Pancreas (tissue), 10 donors: Measurements from ENCODE around the gene GGT1. TPM values are rescaled to one million over a fixed set of nuclear protein-coding genes. Genes with fewer than 3 reads are reported as not detected.

Experiments
- ATAC-seq, 4 donors: fragments of 200-7000 bp; cut with Tn5 transposase; one replicate each; pipeline versions ENCODE4 v1.8.0 to v1.9.1; 2020; ENCODE audit warnings: mild to moderate bottlenecking in 4 of 4, moderate library complexity in 4 of 4
- DNase-seq, 6 donors: peaks; one replicate each; pipeline ENCODE4 v3.0.0-alpha.2; 2020
- FAIRE-seq: peaks from 2 replicates; lab custom pipeline; 2012; peaks lifted over from hg19 to GRCh38; lab: Jason Lieb, UNC
- H3K27ac ChIP-seq, 4 donors: fragments of 200-600 bp; sonication (generic); 1 replicate in 3 of 4; 2 replicates in 1 of 4; pipeline versions ENCODE4 v1.5.0 to v1.8.0; 2020
- H3K27me3 ChIP-seq, 4 donors: fragments of 200-600 bp; one replicate each; pipeline ENCODE4 v1.8.0; 2021
- H3K36me3 ChIP-seq, 3 donors: fragments of 200-600 bp; sonication (generic) in 1 of 3; one replicate each; pipeline versions ENCODE4 v1.5.0 to v1.8.0; 2020 to 2021
- H3K4me1 ChIP-seq, 3 donors: fragments of 200-600 bp; one replicate each; pipeline ENCODE4 v1.8.0; 2021
- H3K4me3 ChIP-seq, 4 donors: fragments of 200-600 bp; sonication (generic) in 2 of 4; one replicate each; pipeline versions ENCODE4 v1.5.0 to v1.8.0; 2020 to 2021
- H3K9me3 ChIP-seq, 4 donors: fragments of 200-600 bp; one replicate each; pipeline ENCODE4 v1.8.0; 2021
- WGBS, 2 donors: extraction: QIAGEN DNeasy Blood & Tissue Kit; methylation state at CpG; one replicate each; pipeline ENCODE4 v1.1.7; 2013; 5-methylcytosine and 5-hydroxymethylcytosine counted together
- intact Hi-C, 3 donors: fragments of 100-400 bp; cut with DNase I; formaldehyde crosslinking; loops; one replicate each; pipeline versions ENCODE4 v1.11.1 to v1.14.2; 2022
- polyA plus RNA-seq, 2 donors: library from polyadenylated mRNA; stranded (reverse); fragments of 200-250 nt; gene quantifications; one replicate each; pipeline ENCODE4 v1.2.3, GENCODE V29; 2013
- total RNA-seq, 6 donors: library from RNA; stranded (reverse); fragmentation: NEBNext Ultra II Directional in 4 of 6; extraction: Animal tissue kit (Norgen Biotek cat#: 25700) in 4 of 6; gene quantifications; one replicate each; pipeline versions ENCODE4 v1.2.1 to v1.2.4, GENCODE V29; 2021 to 2023
- TF ChIP-seq, protein P1 (sequence below), 4 donors: fragments of 200-600 bp; sonication (generic) in 3 of 4; IDR thresholded peaks; one replicate each; pipeline versions ENCODE4 v1.5.0 to v1.8.0; 2021; ENCODE audit warnings: antibody characterized with exemption in 4 of 4
- donor health status: healthy with polysubstance abuse.
- donor health status: DM: no; HTN: no; CAD: no; lungs with moderate emphysema.
- donor health status: DM: no; HTN: no; CAD: no.
- donor health status: control.
- donor health status: control.
- donor health status: Bipolar disorder and iron deficiency.
- donor health status: DM: yes; HTN: yes; CAD: no.
- donor health status: DM: no; HTN: no; CAD: no.
- donor health status: DM: no; HTN: no; CAD: no.
- donor health status: DM: yes; HTN: yes; CAD: no.

GGT1 gene
- total and polyA plus RNA-seq, 8 donors, result 23.5 to 195 (median 52.4) TPM

DNA sequence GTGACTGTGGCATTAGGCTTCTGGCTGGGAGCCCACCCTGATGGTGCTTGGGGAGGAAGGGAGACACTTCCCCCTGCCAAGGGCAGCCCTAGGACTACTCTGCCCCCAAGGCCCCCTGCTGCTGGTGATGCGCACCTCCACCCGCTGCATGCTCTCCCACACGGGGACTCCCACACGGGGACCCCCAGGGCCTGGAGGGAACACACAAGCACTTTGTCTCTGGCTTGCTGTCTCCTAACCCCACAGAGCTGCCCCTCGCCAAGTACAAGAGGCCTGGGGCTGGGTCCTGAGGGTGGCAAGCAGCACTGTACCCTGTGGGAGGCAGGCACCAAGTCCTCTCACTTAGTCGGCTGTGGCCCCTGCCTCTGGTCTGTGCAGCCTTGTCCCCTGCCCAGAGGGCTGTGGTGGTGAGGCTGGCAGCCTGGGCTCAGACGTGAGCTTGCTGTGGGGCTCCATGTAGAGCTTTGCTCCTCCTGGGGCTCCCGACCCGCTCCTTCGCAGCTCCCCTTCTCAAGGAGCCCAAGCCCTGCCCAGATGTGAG is 18.1 kb upstream of the GGT1 start:
- DNase-seq (peak in 3 of 6 donors; percentile 51 to 62 (median 54)), ATAC-seq (no peak), FAIRE-seq (no peak)
- intact Hi-C loops, result no loop called here
- H3K27me3 ChIP-seq, result no peaks in the 10 kb centered on the region
- H3K9me3 ChIP-seq, result no peaks in the 10 kb centered on the region
- WGBS, 2 donors, result 79 to 82% methylated on average over 10 of the region's 10 CpGs
- H3K27ac ChIP-seq, result peak overlapping the region in 3 of 4 donors; percentile 10 to 66 (median 37)
- H3K4me1 ChIP-seq, result peaks cover 0 to 13% (median 12%) of the 10 kb centered on the region in 3 donors
- no peak overlapping the region for H3K4me3 ChIP-seq
- TF ChIP-seq, protein P1, sequence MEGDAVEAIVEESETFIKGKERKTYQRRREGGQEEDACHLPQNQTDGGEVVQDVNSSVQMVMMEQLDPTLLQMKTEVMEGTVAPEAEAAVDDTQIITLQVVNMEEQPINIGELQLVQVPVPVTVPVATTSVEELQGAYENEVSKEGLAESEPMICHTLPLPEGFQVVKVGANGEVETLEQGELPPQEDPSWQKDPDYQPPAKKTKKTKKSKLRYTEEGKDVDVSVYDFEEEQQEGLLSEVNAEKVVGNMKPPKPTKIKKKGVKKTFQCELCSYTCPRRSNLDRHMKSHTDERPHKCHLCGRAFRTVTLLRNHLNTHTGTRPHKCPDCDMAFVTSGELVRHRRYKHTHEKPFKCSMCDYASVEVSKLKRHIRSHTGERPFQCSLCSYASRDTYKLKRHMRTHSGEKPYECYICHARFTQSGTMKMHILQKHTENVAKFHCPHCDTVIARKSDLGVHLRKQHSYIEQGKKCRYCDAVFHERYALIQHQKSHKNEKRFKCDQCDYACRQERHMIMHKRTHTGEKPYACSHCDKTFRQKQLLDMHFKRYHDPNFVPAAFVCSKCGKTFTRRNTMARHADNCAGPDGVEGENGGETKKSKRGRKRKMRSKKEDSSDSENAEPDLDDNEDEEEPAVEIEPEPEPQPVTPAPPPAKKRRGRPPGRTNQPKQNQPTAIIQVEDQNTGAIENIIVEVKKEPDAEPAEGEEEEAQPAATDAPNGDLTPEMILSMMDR (IDR thresholded peaks at IDR 0.05), result no peak
- peaks cover 0 to 4% (median 0%) of the 10 kb centered on the region in 3 donors for H3K36me3 ChIP-seq

DNA sequence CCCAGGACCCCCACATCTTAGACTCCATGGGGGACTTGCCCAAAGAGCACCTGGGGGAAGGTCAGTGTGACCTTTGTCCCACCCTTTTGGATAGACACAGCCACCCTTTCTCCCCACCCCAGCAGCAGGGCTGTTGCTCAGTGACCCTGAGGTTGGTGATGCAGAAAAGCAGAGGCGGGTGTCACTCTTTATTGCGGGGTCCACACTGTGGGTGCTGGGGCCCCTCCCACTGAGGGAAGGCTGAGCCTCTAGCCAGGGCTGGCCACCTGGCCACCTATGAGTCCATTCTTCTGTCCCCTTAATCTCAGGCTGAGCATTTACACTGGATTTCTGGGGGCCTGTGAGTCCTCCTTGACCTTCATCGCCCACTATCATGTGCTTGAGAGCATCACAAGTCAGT is 17.5 kb upstream of the GGT1 start:
- H3K36me3 ChIP-seq, result peaks cover 0 to 4% (median 0%) of the 10 kb centered on the region in 3 donors
- peaks cover 0 to 13% (median 12%) of the 10 kb centered on the region in 3 donors for H3K4me1 ChIP-seq

DNA sequence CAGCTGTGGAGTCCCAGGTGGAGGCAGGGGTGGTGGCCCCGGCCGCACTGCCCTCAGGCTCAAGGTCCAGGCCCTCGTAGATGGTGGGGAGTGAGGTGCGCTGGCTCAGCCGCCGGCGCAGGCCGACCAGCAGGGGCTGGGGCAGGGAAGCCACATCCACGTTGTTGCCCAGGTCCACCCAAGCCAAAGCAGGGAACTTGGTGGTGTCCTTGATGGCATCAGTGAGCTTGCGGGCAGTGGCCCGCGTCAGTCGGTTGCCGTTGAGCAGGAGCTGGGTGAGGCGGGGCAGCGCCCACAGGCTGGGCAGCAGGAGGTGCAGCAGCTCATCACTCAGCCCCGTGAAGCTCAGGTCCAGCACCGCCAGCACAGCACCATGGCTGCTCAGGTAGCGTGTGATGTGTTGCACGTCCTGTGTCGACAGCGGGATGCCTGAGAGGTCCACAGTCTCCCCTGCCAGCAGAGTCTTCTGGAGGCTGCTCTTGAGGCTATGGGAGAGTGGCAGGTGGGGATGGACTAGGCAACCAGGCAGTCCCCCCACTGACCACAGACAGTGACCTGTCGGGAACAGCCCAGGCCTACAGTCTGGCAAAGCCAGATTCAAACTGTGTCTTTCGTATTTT is 17.0 kb upstream of the GGT1 start:
- H3K9me3 ChIP-seq, result no peaks in the 10 kb centered on the region
- H3K27me3 ChIP-seq, result no peaks in the 10 kb centered on the region
- 92 to 94% methylated on average over 24 of the region's 24 CpGs for WGBS, 2 donors
- TF ChIP-seq, protein P1 (IDR thresholded peaks at IDR 0.05), result no peak
- no peak overlapping the region for H3K4me3 ChIP-seq
- DNase-seq, result peak in 2 of 6 donors; percentile 17 to 71
- intact Hi-C loops, result no loop called here
- FAIRE-seq, result no peak
- H3K4me1 ChIP-seq, result peaks cover 0 to 13% (median 12%) of the 10 kb centered on the region in 3 donors
- H3K36me3 ChIP-seq, result peaks cover 0 to 4% (median 0%) of the 10 kb centered on the region in 3 donors
- ATAC-seq, result no peak
- H3K27ac ChIP-seq, result no peak overlapping the region

More for the DNA sequence above, 17.5 kb upstream of the GGT1 start:
- 91 to 98% methylated on average over 3 of the region's 3 CpGs for WGBS, 2 donors
- FAIRE-seq (no peak), ATAC-seq (no peak), DNase-seq (no peak)
- no peaks in the 10 kb centered on the region for H3K27me3 ChIP-seq
- intact Hi-C loops, result no loop called here
- H3K4me3 ChIP-seq, result no peak overlapping the region
- no peaks in the 10 kb centered on the region for H3K9me3 ChIP-seq
- TF ChIP-seq, protein P1 (IDR thresholded peaks at IDR 0.05), result no peak
- peak overlapping the region in 2 of 4 donors; percentile 10 to 37 for H3K27ac ChIP-seq

DNA sequence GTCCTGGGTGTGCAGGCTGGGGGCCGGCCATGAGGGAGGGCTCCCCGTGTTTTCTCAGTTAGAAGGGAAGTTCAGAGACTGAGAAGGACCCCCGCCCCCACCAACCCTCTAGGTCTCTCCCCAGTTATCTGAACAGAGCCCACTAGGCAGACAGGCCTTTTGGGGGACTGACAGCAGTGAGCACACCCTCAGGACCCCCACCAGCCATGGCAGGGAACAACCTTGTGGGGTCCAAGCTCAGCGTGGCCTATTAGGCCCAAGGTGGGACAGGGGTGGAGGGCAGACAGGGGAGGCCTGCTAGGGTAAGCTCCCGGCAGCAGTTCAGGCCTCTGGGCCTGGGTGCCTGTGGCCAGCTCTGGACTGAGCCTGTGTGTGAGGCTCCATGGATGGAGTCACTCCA is 15.7 kb upstream of the GGT1 start:
- FAIRE-seq (no peak), ATAC-seq (no peak), DNase-seq (peak in 1 of 6 donors; percentile 54)
- Histone ChIP-seq H3K4me3 (no peak overlapping the region), H3K27me3 (no peaks in the 10 kb centered on the region), H3K36me3 (peaks cover 0 to 4% (median 0%) of the 10 kb centered on the region in 3 donors), H3K4me1 (peaks cover 0 to 13% (median 12%) of the 10 kb centered on the region in 3 donors), H3K27ac (peak overlapping the region in 2 of 4 donors; percentile 17 to 28), H3K9me3 (no peaks in the 10 kb centered on the region)
- TF ChIP-seq, protein P1 (IDR thresholded peaks at IDR 0.05), result no peak
- 78 to 80% methylated on average over 5 of the region's 5 CpGs for WGBS, 2 donors
- intact Hi-C loops, result no loop called here

DNA sequence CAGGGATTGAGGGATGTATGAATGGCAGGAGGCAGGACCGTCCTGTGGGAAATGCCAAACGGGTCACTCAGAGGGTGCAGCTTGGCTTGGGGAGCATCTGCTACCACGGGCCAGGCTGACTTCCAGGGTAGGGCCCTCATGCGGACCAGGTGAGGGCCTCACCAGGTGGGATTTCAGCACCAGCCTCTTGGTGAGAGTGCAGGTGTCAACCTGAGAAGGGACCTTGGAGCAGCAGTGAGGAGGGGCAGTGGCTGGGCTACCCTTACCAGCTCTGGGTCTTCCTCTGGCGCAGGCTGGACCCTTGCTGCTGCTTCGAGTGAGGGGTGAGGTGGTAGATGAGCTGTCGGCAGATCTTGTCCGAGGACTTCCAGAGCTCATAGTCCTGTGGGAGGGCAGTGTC is 15.0 kb upstream of the GGT1 start:
- TF ChIP-seq, protein P1 (IDR thresholded peaks at IDR 0.05), result no peak
- peak overlapping the region; percentile 8 to 55 (median 39) for H3K27ac ChIP-seq
- FAIRE-seq (no peak), ATAC-seq (no peak), DNase-seq (peak in 1 of 6 donors; percentile 50)
- H3K4me3 ChIP-seq, result no peak overlapping the region
- intact Hi-C loops, result no loop called here
- 61 to 64% methylated on average over 8 of the region's 8 CpGs for whole genome bisulfite sequencing, 2 donors
- H3K36me3 ChIP-seq, result peaks cover 0 to 4% (median 0%) of the 10 kb centered on the region in 3 donors
- no peaks in the 10 kb centered on the region for H3K27me3 ChIP-seq
- peaks cover 0 to 13% (median 12%) of the 10 kb centered on the region in 3 donors for H3K4me1 ChIP-seq
- H3K9me3 ChIP-seq, result no peaks in the 10 kb centered on the region
